Left ventricle myocardium inferior (tissue), 1 donor: ENCODE measurements around the gene CLCNKA. TPM values are rescaled to one million over a fixed set of nuclear protein-coding genes. Genes with fewer than 3 reads are reported as not detected.
"Not testable (repeated sequence)": the region's sequence is repeated elsewhere in the genome, so short reads cannot be mapped to it uniquely, and the experiment has no call there.

Source experiments
- DNase-seq: peaks from one replicate; pipeline ENCODE4 v3.0.0-alpha.2; 2020
- H3K27ac ChIP-seq: fragments of 200-600 bp; replicated peaks from 2 replicates; pipeline ENCODE4 v1.8.0; 2021
- H3K27me3 ChIP-seq: fragments of 200-600 bp; 2 replicates; pipeline ENCODE4 v1.8.0; 2021; ENCODE audit warnings: low read depth
- H3K36me3 ChIP-seq: fragments of 200-600 bp; 2 replicates; pipeline ENCODE4 v1.8.0; 2021
- H3K4me1 ChIP-seq: fragments of 200-600 bp; 2 replicates; pipeline ENCODE4 v1.8.0; 2021
- H3K4me3 ChIP-seq: fragments of 200-600 bp; 2 replicates; pipeline ENCODE4 v1.8.0; 2021; ENCODE audit warnings: mild to moderate bottlenecking, moderate library complexity
- H3K9me3 ChIP-seq: fragments of 200-600 bp; replicated peaks from 2 replicates; pipeline ENCODE4 v1.8.0; 2021
- intact Hi-C: fragments of 100-400 bp; cut with micrococcal nuclease; formaldehyde crosslinking; loops from one replicate; pipeline ENCODE4 v1.11.0; 2022
- total RNA-seq: library from RNA; stranded (reverse); fragmentation: NEBNext Ultra II Directional; extraction: Animal tissue kit (Norgen Biotek cat#: 25700); gene quantifications from one replicate; pipeline ENCODE4 v1.2.1, GENCODE V29; 2021
- TF ChIP-seq, protein P1 (sequence below): fragments of 200-600 bp; IDR thresholded peaks from 2 replicates; pipeline ENCODE4 v1.8.0; 2021; ENCODE audit warnings: antibody characterized with exemption, mild to moderate bottlenecking, borderline replicate concordance
- donor health status: DM: no; HTN: yes; CAD: no; lungs with severe emphysema.

The CLCNKA gene
- total RNA-seq, 1 donor from 2014 or later = 0.16 TPM

DNA sequence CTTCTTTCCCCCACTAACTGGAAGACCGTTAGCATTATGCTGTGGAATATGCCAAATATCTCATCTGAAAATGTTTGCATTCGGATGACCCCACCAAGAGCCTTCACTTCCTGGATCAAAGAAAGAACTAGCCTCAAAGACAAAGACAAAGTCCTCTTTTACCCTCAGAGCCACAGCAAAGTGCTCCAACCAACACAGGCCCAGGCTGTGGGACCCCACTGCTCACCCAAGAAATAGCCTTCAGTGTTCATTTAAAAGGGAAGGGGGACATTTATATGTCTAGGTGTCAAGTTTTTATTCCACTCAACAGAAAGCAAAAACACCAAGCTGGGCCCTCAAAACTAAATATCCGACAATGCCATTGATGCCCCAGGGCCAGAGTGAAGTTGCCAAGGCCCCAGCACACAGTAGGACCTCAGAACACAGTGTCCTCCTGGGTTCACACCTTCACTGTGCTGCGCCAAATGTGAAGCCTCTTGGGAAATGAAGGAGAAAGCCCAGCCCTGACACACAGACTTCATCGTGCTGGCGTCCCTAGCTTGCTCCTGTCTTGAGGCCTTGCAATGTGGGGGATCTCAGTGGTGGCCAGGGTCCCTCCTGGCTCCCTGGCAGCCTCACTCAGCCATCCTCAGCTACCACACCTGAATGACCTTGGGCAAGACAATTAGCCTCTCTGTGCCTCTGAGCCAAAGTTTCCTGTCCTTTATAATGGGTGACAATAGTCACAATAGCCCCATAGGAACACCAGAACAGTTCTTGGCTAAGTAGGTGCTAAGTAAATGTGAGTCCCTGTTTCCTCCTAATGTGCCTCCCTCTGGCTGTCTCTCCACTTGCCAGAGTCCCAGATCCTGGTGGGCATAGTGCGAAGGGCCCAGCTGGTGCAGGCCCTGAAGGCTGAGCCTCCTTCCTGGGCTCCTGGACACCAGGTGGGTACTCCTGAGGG lies 33.0 kb downstream of the CLCNKA start:
- Histone ChIP-seq H3K9me3 (no peaks in the 10 kb centered on the region), H3K4me3 (no peak overlapping the region), H3K27me3 (no peaks in the 10 kb centered on the region), H3K4me1 (peaks cover 17% of the 10 kb centered on the region), H3K27ac (no peak overlapping the region), H3K36me3 (no peaks in the 10 kb centered on the region)
- DNase-seq = no peak
- TF ChIP-seq, protein P1, sequence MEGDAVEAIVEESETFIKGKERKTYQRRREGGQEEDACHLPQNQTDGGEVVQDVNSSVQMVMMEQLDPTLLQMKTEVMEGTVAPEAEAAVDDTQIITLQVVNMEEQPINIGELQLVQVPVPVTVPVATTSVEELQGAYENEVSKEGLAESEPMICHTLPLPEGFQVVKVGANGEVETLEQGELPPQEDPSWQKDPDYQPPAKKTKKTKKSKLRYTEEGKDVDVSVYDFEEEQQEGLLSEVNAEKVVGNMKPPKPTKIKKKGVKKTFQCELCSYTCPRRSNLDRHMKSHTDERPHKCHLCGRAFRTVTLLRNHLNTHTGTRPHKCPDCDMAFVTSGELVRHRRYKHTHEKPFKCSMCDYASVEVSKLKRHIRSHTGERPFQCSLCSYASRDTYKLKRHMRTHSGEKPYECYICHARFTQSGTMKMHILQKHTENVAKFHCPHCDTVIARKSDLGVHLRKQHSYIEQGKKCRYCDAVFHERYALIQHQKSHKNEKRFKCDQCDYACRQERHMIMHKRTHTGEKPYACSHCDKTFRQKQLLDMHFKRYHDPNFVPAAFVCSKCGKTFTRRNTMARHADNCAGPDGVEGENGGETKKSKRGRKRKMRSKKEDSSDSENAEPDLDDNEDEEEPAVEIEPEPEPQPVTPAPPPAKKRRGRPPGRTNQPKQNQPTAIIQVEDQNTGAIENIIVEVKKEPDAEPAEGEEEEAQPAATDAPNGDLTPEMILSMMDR = no peak
- intact Hi-C loops = loop anchor here (5.0 kb wide), 1 partner anchor 48 kb away; no protein-coding TSS in a partner anchor

DNA sequence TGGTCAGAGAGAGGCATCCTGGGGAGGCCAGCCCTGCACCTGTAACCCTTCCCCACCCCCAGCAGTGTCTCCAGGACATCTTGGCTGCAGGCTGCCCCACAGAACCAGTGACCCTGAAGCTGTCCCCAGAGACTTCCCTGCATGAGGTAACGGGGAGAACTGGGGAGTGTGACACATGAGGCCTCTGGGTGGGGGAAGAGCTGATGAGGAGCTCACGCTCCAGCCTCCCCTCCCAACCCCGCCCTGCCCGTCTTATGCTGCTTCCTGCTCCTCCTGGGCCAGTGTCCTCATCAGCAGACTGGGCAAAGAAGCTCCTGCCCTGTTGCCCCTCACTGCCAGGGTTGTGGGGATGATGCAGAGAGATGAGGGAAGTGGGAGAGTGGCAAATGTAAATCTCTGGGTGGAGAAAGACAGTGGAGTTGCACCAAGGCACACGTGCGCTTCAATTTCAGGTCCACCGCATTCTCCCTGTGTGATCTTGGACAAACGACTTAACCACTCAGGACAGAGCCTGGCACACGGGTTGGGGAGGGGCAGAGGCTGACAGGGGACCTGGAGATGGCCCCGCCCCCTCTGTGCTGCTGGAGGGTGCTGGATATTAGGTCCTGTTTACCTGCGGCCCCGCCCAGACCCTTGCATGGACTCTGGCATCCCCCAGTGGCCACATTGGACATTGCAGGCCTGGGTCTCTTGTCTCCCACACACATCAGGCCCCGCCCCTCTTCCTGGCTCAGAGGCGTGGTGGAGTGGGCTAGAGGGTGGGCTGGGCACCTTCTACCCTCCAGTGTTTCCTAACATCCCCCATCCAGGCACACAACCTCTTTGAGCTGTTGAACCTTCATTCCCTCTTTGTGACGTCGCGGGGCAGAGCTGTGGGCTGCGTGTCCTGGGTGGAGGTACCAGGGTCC lies 34.0 kb downstream of the CLCNKA start:
- Histone ChIP-seq H3K36me3 (no peaks in the 10 kb centered on the region), H3K4me1 (peaks cover 12% of the 10 kb centered on the region), H3K27ac (no peak overlapping the region), H3K4me3 (no peak overlapping the region), H3K27me3 (no peaks in the 10 kb centered on the region), H3K9me3 (no peaks in the 10 kb centered on the region)
- TF ChIP-seq, protein P1 = peak; percentile 96
- DNase-seq = peak; percentile 83
- intact Hi-C loops = no loop called here

DNA sequence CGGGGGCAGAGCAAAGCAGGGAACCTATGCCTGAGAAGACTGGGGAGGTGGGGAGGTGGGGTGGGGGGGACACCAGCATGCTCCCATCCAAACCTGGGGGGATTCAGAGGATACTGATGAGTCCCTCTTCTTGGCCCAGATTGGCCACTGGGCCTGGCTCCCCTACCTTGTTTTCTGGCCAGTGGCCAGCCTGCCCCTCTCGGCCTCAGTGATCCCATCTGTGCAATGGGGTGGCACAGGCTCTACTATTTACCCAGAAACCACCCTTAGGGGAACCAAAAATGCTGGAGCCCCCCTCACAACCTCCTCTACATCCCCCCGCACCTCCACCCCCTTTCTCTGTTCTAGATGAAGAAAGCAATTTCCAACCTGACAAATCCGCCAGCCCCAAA lies 34.7 kb downstream of the CLCNKA start:
- H3K36me3 ChIP-seq, intact Hi-C loops, DNase-seq, H3K27ac ChIP-seq, H3K9me3 ChIP-seq, H3K4me3 ChIP-seq, H3K27me3 ChIP-seq: not testable (repeated sequence)
- H3K4me1 ChIP-seq = peaks cover 12% of the 10 kb centered on the region

DNA sequence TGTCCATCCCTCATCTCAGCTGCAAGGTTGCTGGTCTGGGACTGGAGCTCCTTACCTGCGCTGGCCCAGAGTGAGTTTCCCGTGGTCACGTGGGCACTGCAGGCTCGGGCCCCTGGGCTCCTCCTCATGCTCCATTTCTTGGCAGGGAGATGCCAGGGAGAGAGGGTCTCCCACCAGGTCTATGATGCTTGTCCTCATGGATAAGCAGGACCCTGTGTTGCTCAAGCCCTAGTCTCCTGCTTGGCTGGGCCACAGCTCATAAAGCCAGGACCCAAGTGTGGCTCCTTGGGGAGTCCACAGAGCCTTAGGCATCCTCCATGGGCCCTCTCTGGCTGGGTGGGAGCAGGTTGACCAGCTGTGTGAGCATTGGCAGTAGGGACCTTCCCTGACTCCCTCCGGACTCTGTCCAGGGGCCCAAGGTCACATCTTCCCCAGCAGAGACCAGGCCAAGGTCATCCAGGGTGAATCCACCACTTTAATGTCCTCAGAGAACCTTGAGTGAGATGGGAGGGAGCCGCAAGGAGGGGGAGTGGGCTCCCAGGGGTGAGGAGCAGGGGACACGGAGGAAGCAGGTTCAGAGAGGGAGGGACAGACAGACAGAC lies 35.6 kb downstream of the CLCNKA start:
- H3K4me3 ChIP-seq, H3K27ac ChIP-seq, H3K9me3 ChIP-seq, H3K36me3 ChIP-seq, H3K27me3 ChIP-seq, intact Hi-C loops, DNase-seq: not testable (repeated sequence)
- peaks cover 12% of the 10 kb centered on the region for H3K4me1 ChIP-seq

DNA sequence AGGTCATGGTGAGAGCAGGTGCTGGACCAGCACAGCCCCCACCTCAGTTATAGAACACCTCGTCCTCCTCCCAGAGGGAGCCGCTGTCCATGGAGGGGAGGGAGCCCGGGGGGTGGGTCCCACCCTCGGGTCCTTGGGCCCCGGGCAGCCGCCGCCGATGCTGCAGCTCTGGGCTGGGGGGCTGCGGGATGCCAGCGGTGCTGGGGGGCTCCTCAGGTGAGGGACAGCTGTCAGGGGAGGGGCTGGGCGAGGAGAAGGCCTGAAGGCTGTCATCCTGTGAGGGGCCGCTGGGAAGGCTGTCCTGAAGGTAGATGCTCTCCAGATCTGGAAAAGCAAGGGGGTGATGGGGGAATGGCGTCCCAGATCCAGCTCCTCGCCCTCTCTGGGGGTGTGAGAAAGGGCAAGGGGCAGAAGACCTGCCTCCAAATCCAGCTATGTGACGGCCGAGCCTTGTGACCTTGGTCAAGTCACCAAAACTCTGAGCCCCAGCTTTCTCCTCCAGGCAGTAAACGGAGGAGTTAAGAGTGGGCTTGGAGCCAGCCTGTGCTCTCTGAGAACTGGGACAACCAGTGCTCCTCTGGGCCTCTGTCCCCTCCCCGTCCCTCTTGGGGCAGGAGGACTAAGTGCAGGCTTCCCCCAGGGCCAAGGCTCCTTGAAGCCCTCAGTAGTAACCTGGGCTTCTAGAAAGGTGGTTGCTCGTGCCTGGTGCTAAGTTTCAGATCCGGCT lies 36.7 kb downstream of the CLCNKA start:
- intact Hi-C loops, H3K36me3 ChIP-seq: not testable (repeated sequence)

DNA sequence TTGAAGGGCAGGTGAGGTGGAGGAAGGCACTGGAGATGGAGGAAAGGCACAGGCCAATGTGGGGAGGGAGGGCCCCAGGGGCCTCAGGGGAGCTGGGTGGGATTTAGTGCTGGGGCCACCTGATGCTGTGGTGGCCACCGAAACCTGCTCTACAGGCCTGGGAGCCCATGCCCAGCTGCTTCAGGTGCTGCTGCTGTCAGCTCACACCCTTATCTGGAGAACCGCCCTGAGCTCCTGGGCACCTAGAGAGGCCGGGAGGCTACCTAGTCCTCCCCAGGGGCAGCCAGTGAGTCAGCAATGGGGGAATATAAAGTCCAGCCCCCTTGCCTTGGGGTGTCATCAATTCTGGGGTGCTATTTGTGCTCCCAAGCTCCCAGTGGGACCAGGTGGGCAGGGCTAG lies 39.4 kb downstream of the CLCNKA start:
- intact Hi-C loops = no loop called here
- no peak overlapping the region for H3K4me3 ChIP-seq
- TF ChIP-seq, protein P1 = no peak
- peaks cover 14% of the 10 kb centered on the region for H3K4me1 ChIP-seq
- H3K27ac ChIP-seq = no peak overlapping the region
- H3K9me3 ChIP-seq = no peaks in the 10 kb centered on the region
- H3K27me3 ChIP-seq = no peaks in the 10 kb centered on the region
- no peaks in the 10 kb centered on the region for H3K36me3 ChIP-seq
- no peak for DNase-seq

More for the DNA sequence above, 36.7 kb downstream of the CLCNKA start:
- peaks cover 12% of the 10 kb centered on the region for H3K4me1 ChIP-seq
- H3K4me3 ChIP-seq, DNase-seq, H3K27me3 ChIP-seq, H3K27ac ChIP-seq, H3K9me3 ChIP-seq: not testable (repeated sequence)

DNA sequence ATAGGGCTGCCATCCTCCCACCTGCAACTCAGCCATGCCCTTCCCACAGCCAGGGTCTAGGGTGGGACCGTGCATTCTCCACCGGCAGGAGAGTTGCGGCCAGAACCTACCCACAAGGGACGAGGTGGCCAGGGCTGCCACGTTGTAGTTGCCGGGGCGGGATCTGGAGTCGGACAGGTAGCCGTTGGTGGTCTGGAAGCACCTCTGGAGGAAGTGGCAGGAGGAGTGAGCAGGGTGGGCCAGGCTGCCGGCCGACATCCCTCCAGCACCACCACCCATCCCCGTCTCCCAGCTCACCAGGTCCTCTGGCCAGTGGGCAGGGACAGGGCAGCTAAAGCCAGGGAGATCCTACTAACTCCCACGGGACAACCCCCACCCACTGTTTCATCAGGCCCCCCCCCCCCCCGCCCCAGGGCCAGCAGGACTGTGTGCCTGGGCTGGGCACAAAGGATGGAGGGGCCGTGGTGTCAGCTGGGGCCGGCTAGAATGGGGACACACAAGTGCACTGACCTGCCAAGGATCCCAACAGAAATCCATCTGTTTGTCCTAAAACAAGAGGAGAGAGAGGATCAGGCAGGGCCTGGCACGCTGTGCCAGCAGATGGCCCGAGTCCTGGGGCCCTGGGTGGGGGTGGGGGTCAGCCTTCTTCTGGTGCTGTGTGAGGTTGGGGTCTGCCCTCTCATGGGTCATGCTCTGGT lies 40.3 kb downstream of the CLCNKA start:
- H3K27me3 ChIP-seq, H3K36me3 ChIP-seq, H3K27ac ChIP-seq, intact Hi-C loops, H3K9me3 ChIP-seq, DNase-seq, H3K4me3 ChIP-seq: not testable (repeated sequence)
- H3K4me1 ChIP-seq = peaks cover 21% of the 10 kb centered on the region

DNA sequence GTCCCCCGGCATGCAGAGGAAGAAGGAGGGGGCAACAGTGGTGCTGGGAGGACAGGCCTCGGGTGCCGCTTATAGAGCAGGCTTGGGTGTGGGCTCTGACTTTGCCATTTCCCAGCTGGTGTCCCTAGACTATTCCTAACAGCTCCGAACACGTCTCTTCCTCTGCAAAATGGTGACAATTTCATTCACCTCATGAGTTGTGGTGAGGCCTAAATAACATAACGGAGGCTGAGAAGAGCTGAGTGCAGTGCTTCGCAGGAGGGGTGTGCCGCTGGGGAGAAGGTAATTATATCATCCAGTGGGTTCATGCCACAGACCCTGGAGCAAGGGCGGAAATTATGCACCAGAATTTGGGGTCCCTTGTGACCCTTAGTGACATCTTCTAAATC lies 40.8 kb downstream of the CLCNKA start:
- intact Hi-C loops, H3K36me3 ChIP-seq, H3K27ac ChIP-seq, H3K27me3 ChIP-seq, DNase-seq, H3K4me3 ChIP-seq, H3K9me3 ChIP-seq: not testable (repeated sequence)
- H3K4me1 ChIP-seq = peaks cover 22% of the 10 kb centered on the region
